ENCODE measurements around the gene EIF3B. TPM values are rescaled to one million over a fixed set of nuclear protein-coding genes. Genes with fewer than 3 reads are reported as not detected.
"Not testable (repeated sequence)": the region's sequence is repeated elsewhere in the genome, so short reads cannot be mapped to it uniquely, and the experiment has no call there.

EIF3B gene
- polyA plus RNA-seq, 3 donors from 2014 or later, result 79.2 to 114 (median 112) TPM

GRCh38 chr7:2404714-2405119, 50.1 kb downstream of the EIF3B start:
- Mint-ChIP-seq H3K4me3 (peak overlapping the region; percentile 93 to 99 (median 96)), H3K27me3 (ENCODE audit: low read depth in 3 of 3) (peaks cover 17 to 30% (median 18%) of the 10 kb centered on the region in 3 donors), H3K9me3 (no peaks in the 10 kb centered on the region), H3K4me1 (peaks cover 64 to 72% of the 10 kb centered on the region in 2 donors), H3K36me3 (peaks cover 8 to 15% (median 13%) of the 10 kb centered on the region in 3 donors), H3K27ac (peak overlapping the region; percentile 97 to 100 (median 98))
- DNase-seq, result peak; percentile 32 to 43 (median 33)

- peak overlapping the region; percentile 93 to 99 (median 96) for H3K4me3 Mint-ChIP-seq
- H3K4me1 Mint-ChIP-seq, result peaks cover 64 to 72% of the 10 kb centered on the region in 2 donors
- H3K9me3 Mint-ChIP-seq, result no peaks in the 10 kb centered on the region
- peaks cover 8 to 19% (median 13%) of the 10 kb centered on the region in 3 donors for H3K36me3 Mint-ChIP-seq
- peak overlapping the region; percentile 97 to 100 (median 98) for H3K27ac Mint-ChIP-seq
- peaks cover 14 to 26% (median 15%) of the 10 kb centered on the region in 3 donors for H3K27me3 Mint-ChIP-seq (ENCODE audit: low read depth in 3 of 3)
- DNase-seq, result no peak
Measured at GRCh38 chr7:2405201-2405600, 50.6 kb downstream of the EIF3B start.

GRCh38 chr7:2405601-2406345, 51.1 kb downstream of the EIF3B start:
- peaks cover 67 to 74% of the 10 kb centered on the region in 2 donors for H3K4me1 Mint-ChIP-seq

GRCh38 chr7:2409745-2410414, 55.3 kb downstream of the EIF3B start:
- Mint-ChIP-seq H3K9me3 (no peaks in the 10 kb centered on the region), H3K27ac (peak overlapping the region; percentile 92 to 99 (median 96)), H3K27me3 (ENCODE audit: low read depth in 3 of 3) (peaks cover 14 to 31% (median 18%) of the 10 kb centered on the region in 3 donors), H3K4me1 (peaks cover 91 to 95% of the 10 kb centered on the region in 2 donors), H3K4me3 (peak overlapping the region; percentile 73 to 87 (median 78)), H3K36me3 (peaks cover 5 to 19% (median 16%) of the 10 kb centered on the region in 3 donors)
- DNase-seq, result peak; percentile 42 to 50 (median 49)

More at GRCh38 chr7:2405601-2406345, 51.1 kb downstream of the EIF3B start:
- DNase-seq, result peak; percentile 92 to 93 (median 92)
- H3K36me3 Mint-ChIP-seq, result peaks cover 8 to 19% (median 13%) of the 10 kb centered on the region in 3 donors
- H3K27ac Mint-ChIP-seq, result peak overlapping the region; percentile 97 to 100 (median 98)
- H3K27me3 Mint-ChIP-seq (ENCODE audit: low read depth in 3 of 3), result peaks cover 12 to 26% (median 15%) of the 10 kb centered on the region in 3 donors
- H3K9me3 Mint-ChIP-seq, result no peaks in the 10 kb centered on the region
- peak overlapping the region; percentile 93 to 99 (median 96) for H3K4me3 Mint-ChIP-seq

GRCh38 chr7:2411049-2411448, 56.4 kb downstream of the EIF3B start:
- Mint-ChIP-seq H3K27ac (peak overlapping the region; percentile 92 to 99 (median 96)), H3K36me3 (peaks cover 7 to 22% (median 19%) of the 10 kb centered on the region in 3 donors), H3K27me3 (ENCODE audit: low read depth in 3 of 3) (peaks cover 11 to 20% (median 13%) of the 10 kb centered on the region in 3 donors), H3K9me3 (no peaks in the 10 kb centered on the region), H3K4me3 (peak overlapping the region; percentile 73 to 87 (median 78)), H3K4me1 (peaks cover 88 to 95% of the 10 kb centered on the region in 2 donors)
- DNase-seq, result no peak

- Mint-ChIP-seq H3K36me3 (peaks cover 8 to 24% (median 21%) of the 10 kb centered on the region in 3 donors), H3K27ac (peak overlapping the region; percentile 87 to 98 (median 96)), H3K4me3 (peak overlapping the region; percentile 51 to 81 (median 67)), H3K4me1 (peaks cover 90 to 95% of the 10 kb centered on the region in 2 donors), H3K9me3 (no peaks in the 10 kb centered on the region), H3K27me3 (ENCODE audit: low read depth in 3 of 3) (peaks cover 8 to 16% (median 9%) of the 10 kb centered on the region in 3 donors)
- DNase-seq, result no peak
Measured at GRCh38 chr7:2411815-2412586, 57.4 kb downstream of the EIF3B start.

- Mint-ChIP-seq H3K27me3 (ENCODE audit: low read depth in 3 of 3) (peaks cover 8 to 16% (median 9%) of the 10 kb centered on the region in 3 donors), H3K4me3 (peak overlapping the region; percentile 51 to 81 (median 67)), H3K4me1 (peaks cover 93 to 97% of the 10 kb centered on the region in 2 donors), H3K36me3 (peaks cover 7 to 25% (median 20%) of the 10 kb centered on the region in 3 donors), H3K27ac (peak overlapping the region; percentile 87 to 98 (median 96)), H3K9me3 (no peaks in the 10 kb centered on the region)
- no peak for DNase-seq
Measured at GRCh38 chr7:2412587-2413201, 58.1 kb downstream of the EIF3B start.

GRCh38 chr7:2416063-2416462, 61.4 kb downstream of the EIF3B start:
- no peaks in the 10 kb centered on the region for H3K9me3 Mint-ChIP-seq

GRCh38 chr7:2416650-2417049, 62.0 kb downstream of the EIF3B start:
- Mint-ChIP-seq H3K9me3 (no peaks in the 10 kb centered on the region), H3K4me3 (peak overlapping the region; percentile 67 to 79 (median 70)), H3K27ac (peak overlapping the region; percentile 86 to 97 (median 93)), H3K4me1 (peaks cover 88 to 89% of the 10 kb centered on the region in 2 donors), H3K27me3 (ENCODE audit: low read depth in 3 of 3) (peaks cover 12 to 21% (median 14%) of the 10 kb centered on the region in 3 donors), H3K36me3 (peaks cover 7 to 13% (median 13%) of the 10 kb centered on the region in 3 donors)
- DNase-seq, result no peak

More at GRCh38 chr7:2416063-2416462, 61.4 kb downstream of the EIF3B start:
- H3K27ac Mint-ChIP-seq, result peak overlapping the region; percentile 86 to 97 (median 93)
- H3K4me3 Mint-ChIP-seq, result peak overlapping the region; percentile 67 to 79 (median 70)
- H3K36me3 Mint-ChIP-seq, result peaks cover 7 to 13% (median 13%) of the 10 kb centered on the region in 3 donors
- H3K4me1 Mint-ChIP-seq, result peaks cover 89 to 91% of the 10 kb centered on the region in 2 donors
- H3K27me3 Mint-ChIP-seq (ENCODE audit: low read depth in 3 of 3), result peaks cover 12 to 21% (median 14%) of the 10 kb centered on the region in 3 donors
- no peak for DNase-seq

GRCh38 chr7:2417178-2417577, 62.6 kb downstream of the EIF3B start:
- peak overlapping the region; percentile 77 to 86 (median 84) for H3K4me3 Mint-ChIP-seq
- peaks cover 87 to 89% of the 10 kb centered on the region in 2 donors for H3K4me1 Mint-ChIP-seq
- H3K36me3 Mint-ChIP-seq, result peaks cover 7 to 13% (median 13%) of the 10 kb centered on the region in 3 donors
- H3K27ac Mint-ChIP-seq, result peak overlapping the region; percentile 92 to 99 (median 96)
- peaks cover 12 to 21% (median 14%) of the 10 kb centered on the region in 3 donors for H3K27me3 Mint-ChIP-seq (ENCODE audit: low read depth in 3 of 3)
- not testable (repeated sequence) for H3K9me3 Mint-ChIP-seq, DNase-seq

- H3K4me1 Mint-ChIP-seq, result peaks cover 85 to 86% of the 10 kb centered on the region in 2 donors
- peaks cover 7 to 14% (median 13%) of the 10 kb centered on the region in 3 donors for H3K36me3 Mint-ChIP-seq
- peaks cover 12 to 22% (median 14%) of the 10 kb centered on the region in 3 donors for H3K27me3 Mint-ChIP-seq (ENCODE audit: low read depth in 3 of 3)
- peak overlapping the region; percentile 77 to 86 (median 84) for H3K4me3 Mint-ChIP-seq
- H3K9me3 Mint-ChIP-seq, result no peaks in the 10 kb centered on the region
- peak overlapping the region; percentile 92 to 99 (median 96) for H3K27ac Mint-ChIP-seq
- DNase-seq, result peak; percentile 95 to 96 (median 95)
Measured at GRCh38 chr7:2417981-2418481, 63.4 kb downstream of the EIF3B start.

GRCh38 chr7:2420216-2420933, 65.7 kb downstream of the EIF3B start:
- Mint-ChIP-seq H3K36me3 (peaks cover 7 to 15% (median 13%) of the 10 kb centered on the region in 3 donors), H3K4me3 (peak overlapping the region; percentile 15 to 63 (median 49)), H3K9me3 (no peaks in the 10 kb centered on the region), H3K27me3 (ENCODE audit: low read depth in 3 of 3) (peaks cover 6 to 14% (median 7%) of the 10 kb centered on the region in 3 donors), H3K4me1 (peaks cover 83 to 85% of the 10 kb centered on the region in 2 donors), H3K27ac (peak overlapping the region; percentile 40 to 96 (median 90))
- no peak for DNase-seq

All from immature natural killer cell (primary cell).